Adipocyte (in vitro differentiated cells): ENCODE results near the gene KCNK17.

ENCODE experiments used
- DNase-seq: peaks from one replicate; pipeline ENCODE4 v3.0.0-alpha.2; 2015; ENCODE audit warnings: low read depth
- H3K27me3 ChIP-seq: replicated peaks from 2 replicates; pipeline ENCODE4 v1.7.0; 2013; ENCODE audit warnings: mild to moderate bottlenecking, low read length, moderate library complexity; ENCODE audit not compliant: control insufficient read depth, insufficient read depth
- H3K36me3 ChIP-seq: 2 replicates; pipeline ENCODE4 v1.7.0; 2013; ENCODE audit warnings: low read length, mild to moderate bottlenecking, moderate library complexity; ENCODE audit not compliant: control insufficient read depth, insufficient read depth, severe bottlenecking
- H3K4me1 ChIP-seq: 2 replicates; pipeline ENCODE4 v1.7.0; 2013; ENCODE audit warnings: mild to moderate bottlenecking, low read length, moderate library complexity; ENCODE audit not compliant: control insufficient read depth, insufficient read depth
- H3K4me3 ChIP-seq: 2 replicates; pipeline ENCODE4 v1.7.0; 2013; ENCODE audit warnings: mild to moderate bottlenecking, low read length, moderate library complexity
- H3K9ac ChIP-seq: 2 replicates; pipeline ENCODE4 v1.7.0; 2013; ENCODE audit warnings: mild to moderate bottlenecking, low read length, moderate library complexity
- H3K9me3 ChIP-seq: 2 replicates; pipeline ENCODE4 v1.7.0; 2013; ENCODE audit warnings: mild to moderate bottlenecking, low read length, moderate library complexity; ENCODE audit not compliant: control insufficient read depth

The KCNK17 gene

DNA sequence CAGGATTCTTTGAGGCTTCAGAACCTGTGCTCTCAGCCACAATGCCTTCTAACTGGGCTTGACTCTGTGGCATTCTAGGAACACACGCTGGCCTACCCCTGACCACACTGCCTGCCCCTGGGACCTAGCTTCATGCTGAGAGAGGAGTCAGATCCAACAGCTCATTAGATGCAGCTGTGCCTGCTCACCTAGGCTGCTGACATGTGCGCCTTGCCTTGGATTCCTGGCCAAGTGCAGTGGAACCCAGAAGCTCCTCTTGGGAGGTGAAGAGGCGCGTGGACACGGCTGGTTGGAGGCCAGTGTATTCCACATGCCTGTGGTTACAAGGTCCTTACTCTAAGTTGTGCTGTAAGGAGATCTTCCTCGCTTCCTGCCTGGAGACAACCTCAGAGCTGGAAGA lies 33.0 kb upstream of the KCNK17 start:
- Histone ChIP-seq H3K36me3 (no peaks in the 10 kb centered on the region), H3K4me3 (no peak overlapping the region), H3K9ac (no peak overlapping the region), H3K9me3 (no peaks in the 10 kb centered on the region), H3K27me3 (peaks cover 22% of the 10 kb centered on the region), H3K4me1 (no peaks in the 10 kb centered on the region)
- DNase-seq = no peak

DNA sequence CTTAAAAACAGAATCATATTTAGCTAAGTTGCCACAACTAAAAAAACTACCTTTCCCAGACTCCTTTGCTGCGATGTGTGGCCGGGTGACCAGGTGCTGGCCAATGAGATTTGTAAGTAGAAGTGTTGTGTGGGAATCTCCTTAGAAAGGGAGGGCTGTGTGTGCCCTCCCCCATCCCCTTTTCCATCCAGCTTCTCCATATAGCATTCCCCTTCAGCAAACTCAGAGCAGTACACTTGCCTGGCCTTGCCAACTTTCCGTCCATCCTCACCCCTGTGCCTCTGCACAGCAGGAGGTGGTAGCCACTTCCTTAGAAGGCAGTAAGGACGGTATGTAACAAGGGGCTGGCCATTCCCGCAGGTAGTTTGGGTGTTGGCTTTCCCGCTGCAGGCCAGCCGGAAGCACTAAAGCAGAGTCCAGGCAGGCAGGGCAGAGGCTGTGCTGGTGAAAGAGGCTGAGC lies 30.6 kb upstream of the KCNK17 start:
- no peaks in the 10 kb centered on the region for H3K4me1 ChIP-seq
- DNase-seq = no peak

DNA sequence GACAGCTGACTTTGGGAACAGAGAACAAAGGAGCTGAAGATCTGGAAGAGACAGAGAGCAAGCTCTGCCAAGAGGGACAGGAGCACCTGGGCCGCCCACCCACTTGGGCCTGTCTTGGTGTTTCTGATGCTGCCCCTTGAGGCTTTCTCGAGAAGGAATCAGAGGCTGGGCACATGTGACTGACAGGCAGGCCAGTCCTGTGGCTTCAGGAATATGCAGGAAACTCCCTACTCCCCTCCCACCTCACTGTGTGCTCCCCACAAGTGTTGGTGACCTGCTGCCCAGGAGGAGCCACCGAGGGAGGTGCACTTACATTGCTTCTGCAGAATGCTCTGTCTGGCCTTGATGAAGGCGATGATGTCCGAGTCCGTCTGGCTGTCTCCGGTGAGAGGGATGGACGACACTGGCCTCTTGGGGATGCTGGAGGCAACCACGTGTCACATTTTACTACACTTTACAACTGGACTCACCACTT lies 29.2 kb upstream of the KCNK17 start:
- H3K4me3 ChIP-seq = no peak overlapping the region
- H3K27me3 ChIP-seq = peaks cover 41% of the 10 kb centered on the region
- no peaks in the 10 kb centered on the region for H3K36me3 ChIP-seq
- no peaks in the 10 kb centered on the region for H3K4me1 ChIP-seq
- no peak for DNase-seq
- no peak overlapping the region for H3K9ac ChIP-seq
- no peaks in the 10 kb centered on the region for H3K9me3 ChIP-seq

More for the DNA sequence above, 30.6 kb upstream of the KCNK17 start:
- H3K27me3 ChIP-seq = peaks cover 34% of the 10 kb centered on the region
- H3K9ac ChIP-seq = no peak overlapping the region
- H3K36me3 ChIP-seq = no peaks in the 10 kb centered on the region
- H3K4me3 ChIP-seq = no peak overlapping the region
- H3K9me3 ChIP-seq = no peaks in the 10 kb centered on the region

DNA sequence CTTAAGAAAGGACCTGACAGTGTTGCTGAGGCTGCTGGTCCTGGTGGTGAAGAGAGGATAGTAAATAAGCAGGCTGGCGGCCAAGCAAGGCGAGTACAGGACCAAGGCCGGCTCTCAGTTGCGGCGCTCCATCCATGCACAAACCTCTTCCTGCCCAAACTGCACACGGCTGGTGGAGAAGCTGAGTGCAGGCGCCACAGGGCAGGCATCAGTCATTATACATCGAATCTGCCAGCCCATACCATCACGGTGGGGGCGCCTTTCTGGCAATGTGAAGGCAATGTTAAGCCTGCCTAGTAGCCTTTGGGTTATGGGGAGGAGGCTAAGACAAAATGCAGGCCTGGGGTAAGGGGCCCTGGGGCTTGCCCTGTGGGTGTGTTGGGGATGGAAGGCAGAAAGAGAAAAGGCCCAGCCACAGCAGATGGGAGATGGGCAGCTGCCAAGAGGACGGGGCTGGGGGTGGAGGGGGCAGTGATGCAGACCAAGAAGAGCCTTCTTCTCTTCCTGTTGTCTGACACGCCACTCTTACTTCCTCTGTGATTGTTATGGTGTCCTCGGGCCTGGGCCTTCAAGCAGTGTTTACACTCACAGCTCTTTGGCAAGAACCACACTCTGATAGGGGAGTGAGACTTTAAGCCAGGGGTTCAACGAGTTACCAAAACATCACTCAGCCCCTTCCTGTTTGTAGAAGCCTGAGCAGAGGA lies 28.6 kb upstream of the KCNK17 start:
- no peak overlapping the region for H3K4me3 ChIP-seq
- no peaks in the 10 kb centered on the region for H3K9me3 ChIP-seq
- peaks cover 47% of the 10 kb centered on the region for H3K27me3 ChIP-seq
- DNase-seq = no peak
- H3K4me1 ChIP-seq = no peaks in the 10 kb centered on the region
- H3K36me3 ChIP-seq = no peaks in the 10 kb centered on the region
- H3K9ac ChIP-seq = no peak overlapping the region

DNA sequence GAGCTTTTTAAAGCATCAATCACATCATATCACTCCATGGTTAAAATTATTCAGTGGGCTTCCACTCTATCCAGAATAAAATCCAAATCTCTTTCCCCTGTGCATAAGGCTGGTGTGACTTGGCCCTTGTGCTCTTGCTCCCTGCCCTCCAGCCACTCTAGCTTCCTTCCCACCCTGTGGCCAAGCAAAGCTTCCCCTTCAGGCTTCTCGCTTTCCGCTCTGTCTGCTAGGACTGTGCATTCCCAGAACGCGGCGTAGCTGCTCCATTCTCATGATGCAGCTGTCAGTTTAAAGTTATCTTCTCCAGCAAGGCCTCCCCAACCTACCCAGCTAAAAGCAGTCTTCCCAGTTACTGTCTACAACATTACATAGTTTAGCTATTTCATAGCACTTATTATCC lies 27.7 kb upstream of the KCNK17 start:
- peaks cover 50% of the 10 kb centered on the region for H3K27me3 ChIP-seq
- no peaks in the 10 kb centered on the region for H3K4me1 ChIP-seq
- H3K36me3 ChIP-seq = no peaks in the 10 kb centered on the region
- no peak overlapping the region for H3K9ac ChIP-seq
- H3K4me3 ChIP-seq = no peak overlapping the region
- H3K9me3 ChIP-seq = no peaks in the 10 kb centered on the region
- no peak for DNase-seq

DNA sequence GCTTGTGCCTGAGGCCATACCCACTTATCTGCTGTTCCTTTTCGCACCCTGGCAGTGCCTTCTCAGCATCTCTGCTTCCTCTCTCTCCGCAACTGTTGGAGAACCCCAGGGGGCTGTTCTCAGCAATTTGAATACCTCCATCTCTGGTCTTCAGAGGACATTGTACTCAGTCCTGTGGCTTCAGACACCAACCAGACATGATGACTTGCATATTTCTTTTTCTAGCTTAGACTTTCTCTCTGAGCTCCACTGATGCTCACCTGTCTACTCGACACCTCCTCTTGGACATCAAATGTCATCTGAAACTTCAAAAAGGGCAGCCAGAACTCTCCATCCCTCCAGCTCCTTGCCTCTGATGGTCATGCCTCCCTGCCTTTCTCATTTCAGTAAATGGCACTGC lies 27.1 kb upstream of the KCNK17 start:
- H3K4me3 ChIP-seq = no peak overlapping the region
- no peaks in the 10 kb centered on the region for H3K4me1 ChIP-seq
- no peak for DNase-seq
- peaks cover 50% of the 10 kb centered on the region for H3K27me3 ChIP-seq
- H3K9me3 ChIP-seq = no peaks in the 10 kb centered on the region
- no peak overlapping the region for H3K9ac ChIP-seq
- H3K36me3 ChIP-seq = no peaks in the 10 kb centered on the region

DNA sequence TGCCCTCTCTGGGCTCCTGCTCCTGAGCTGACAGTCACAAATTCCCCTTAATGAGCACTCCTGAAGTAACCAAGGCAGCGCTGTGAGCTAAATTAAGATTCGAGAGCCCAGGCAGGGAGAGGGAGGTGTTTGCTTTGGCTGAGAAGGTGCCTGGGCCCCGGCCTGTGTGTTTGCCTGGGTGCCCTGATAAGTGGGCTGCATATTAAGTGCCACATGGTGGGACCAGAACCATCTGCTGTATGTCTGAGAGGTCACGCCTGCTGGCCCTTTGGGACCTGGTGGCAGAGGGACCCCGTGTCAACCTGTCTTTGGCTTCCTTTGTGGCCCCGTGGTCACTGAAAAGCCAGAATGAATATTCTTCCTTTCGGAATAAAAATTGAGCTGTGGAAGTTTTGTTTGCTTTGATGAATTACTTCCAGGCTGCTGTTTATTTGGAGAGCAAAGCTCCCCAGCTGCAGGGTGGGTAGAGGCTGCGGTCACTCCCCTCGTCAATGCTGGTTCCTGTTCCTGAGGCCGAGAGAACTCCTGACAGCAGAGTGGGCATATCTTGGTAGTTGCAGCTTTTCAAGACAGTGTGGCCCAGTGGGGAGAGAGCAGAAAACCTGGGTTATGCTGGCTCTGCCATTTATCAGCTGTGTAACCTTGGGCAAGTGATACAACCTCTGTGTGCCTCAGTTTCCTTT lies 25.8 kb upstream of the KCNK17 start:
- DNase-seq = no peak
- no peak overlapping the region for H3K4me3 ChIP-seq
- H3K9ac ChIP-seq = no peak overlapping the region

DNA sequence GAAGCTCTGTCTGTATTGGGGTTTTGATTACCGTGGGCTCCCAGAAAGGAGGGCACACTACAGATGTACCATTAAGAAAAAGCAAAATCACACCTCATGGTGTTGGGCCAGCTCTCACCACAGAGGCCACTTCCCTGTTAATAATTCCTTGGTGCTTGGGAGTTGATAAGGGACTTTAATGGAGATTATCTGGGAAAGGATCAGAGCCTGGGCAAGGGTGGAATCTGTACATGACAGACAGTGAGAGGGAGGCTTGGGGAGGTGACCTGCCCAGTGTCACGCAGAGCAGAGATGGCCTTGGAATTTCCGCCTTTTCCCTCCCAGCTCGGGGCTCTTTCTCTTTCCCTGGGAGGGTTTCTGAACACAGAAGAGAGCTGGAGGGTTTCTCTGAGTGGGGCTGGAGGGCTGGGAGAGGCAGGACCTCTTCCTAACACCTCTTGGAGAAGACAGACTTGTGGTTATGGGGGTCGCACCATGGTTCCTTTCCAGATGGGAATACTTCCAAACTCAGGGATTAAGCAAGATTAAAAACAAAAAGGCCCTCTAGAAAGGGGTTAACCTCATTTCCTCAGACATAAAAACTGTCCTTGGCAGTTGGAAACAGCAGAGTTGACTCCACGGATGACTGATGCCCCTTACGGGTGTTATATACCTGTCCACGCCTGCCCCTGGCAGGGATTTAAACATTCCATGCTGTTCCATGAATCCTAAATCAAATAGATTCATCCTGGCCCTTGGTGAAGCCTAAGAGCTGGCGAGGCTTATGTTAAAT lies 25.1 kb upstream of the KCNK17 start:
- peaks cover 3% of the 10 kb centered on the region for H3K4me1 ChIP-seq
- no peaks in the 10 kb centered on the region for H3K36me3 ChIP-seq
- no peak overlapping the region for H3K9ac ChIP-seq
- H3K27me3 ChIP-seq = peaks cover 44% of the 10 kb centered on the region
- H3K4me3 ChIP-seq = no peak overlapping the region
- H3K9me3 ChIP-seq = no peaks in the 10 kb centered on the region
- no peak for DNase-seq

More for the DNA sequence above, 25.8 kb upstream of the KCNK17 start:
- no peaks in the 10 kb centered on the region for H3K4me1 ChIP-seq
- H3K27me3 ChIP-seq = peaks cover 50% of the 10 kb centered on the region
- H3K9me3 ChIP-seq = no peaks in the 10 kb centered on the region
- H3K36me3 ChIP-seq = no peaks in the 10 kb centered on the region

DNA sequence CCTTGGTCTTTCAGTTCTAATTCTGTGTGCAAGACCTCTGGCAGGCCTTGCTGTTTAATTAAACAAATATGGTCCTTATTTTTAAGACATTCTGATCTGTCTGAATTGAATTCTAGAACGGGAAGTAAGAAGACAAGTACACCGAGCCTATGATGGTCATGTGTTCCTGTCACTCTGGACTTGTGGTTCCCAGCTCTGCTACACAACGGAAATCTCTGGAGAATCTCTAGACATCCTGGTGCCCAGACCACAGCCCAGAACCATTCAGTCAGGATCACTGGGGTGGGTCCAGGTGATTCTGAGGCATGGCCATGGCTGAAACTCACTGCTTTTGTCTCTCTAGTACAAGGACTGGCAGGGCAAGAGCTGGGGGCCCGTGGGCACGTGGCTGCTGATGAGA lies 24.2 kb upstream of the KCNK17 start:
- DNase-seq = no peak
- H3K36me3 ChIP-seq = no peaks in the 10 kb centered on the region
- H3K27me3 ChIP-seq = peaks cover 39% of the 10 kb centered on the region
- peaks cover 10% of the 10 kb centered on the region for H3K4me1 ChIP-seq
- no peak overlapping the region for H3K9ac ChIP-seq
- H3K9me3 ChIP-seq = no peaks in the 10 kb centered on the region
- H3K4me3 ChIP-seq = no peak overlapping the region

DNA sequence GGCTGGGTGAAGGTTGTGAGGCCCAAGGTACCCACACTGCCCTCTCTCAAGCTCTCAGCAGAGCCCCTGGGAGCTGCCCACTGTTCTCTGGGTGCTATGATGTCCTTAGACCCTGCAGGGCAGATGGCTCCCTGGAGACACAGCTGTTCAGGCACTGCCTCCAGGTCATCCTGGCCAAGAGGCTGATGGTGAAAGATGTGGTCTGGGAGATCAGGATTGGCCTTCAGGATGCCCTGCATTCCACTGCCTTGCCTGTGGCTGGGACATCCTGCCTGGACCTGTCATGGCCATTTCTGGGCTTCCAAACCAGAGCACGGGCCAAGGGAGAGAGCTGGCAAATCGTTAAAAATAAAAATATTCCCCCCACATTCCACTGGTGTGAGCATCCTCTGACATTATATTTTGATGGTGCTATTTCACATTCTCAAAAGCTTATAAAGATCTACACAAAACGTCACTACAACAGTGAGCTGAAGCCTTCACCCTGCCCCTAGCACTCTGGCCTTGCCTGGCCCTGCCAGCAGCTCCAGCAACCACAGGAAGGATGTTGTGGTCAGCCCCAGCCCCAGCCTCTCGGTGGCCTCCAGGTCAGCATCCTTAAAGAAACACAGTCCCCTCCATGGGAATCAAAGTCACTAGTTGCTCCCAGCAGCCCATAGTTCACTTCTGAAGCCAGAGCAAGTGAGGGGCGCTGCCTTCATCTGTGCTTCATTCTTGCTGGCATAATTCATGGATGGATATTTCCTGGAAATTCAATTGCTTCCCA lies 21.7 kb upstream of the KCNK17 start:
- peaks cover 36% of the 10 kb centered on the region for H3K27me3 ChIP-seq
- H3K36me3 ChIP-seq = no peaks in the 10 kb centered on the region
- H3K4me3 ChIP-seq = no peak overlapping the region
- no peaks in the 10 kb centered on the region for H3K9me3 ChIP-seq
- no peak overlapping the region for H3K9ac ChIP-seq
- H3K4me1 ChIP-seq = peaks cover 12% of the 10 kb centered on the region
- DNase-seq = no peak
